ENCODE data around the gene PARD3.

Gene PARD3

DNA sequence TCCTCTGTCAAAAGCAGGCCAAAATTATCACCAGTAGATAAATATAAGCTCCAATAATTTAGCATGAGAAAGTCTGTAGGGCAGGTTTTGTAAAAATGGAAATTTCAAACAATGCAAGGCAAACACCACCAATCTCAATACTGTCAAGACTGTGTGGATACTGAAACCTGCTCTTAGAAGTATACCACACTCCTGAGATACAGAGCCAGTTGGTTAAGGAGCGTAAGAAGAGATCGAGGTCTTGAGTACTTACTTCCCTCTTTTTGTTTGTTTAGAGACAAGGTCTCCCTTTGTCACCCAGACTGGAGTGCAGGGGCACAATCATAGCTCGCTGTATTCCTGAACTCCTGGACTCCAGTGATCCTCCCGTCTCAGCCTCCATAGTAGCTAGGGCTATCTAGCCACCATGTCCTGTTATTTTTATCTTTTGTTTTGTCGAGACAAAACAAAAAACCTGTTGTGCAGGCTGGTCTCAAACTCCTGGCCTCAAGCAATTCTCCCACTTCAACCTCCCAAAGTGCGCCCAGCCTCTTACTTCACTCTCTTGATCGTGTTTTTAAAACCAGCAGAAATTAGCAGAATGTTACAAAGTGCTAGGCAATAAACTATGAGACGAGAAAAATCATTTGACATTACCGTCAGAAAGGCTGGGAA is 205.7 kb downstream of the PARD3 start:
- DNase-seq: no peak

DNA sequence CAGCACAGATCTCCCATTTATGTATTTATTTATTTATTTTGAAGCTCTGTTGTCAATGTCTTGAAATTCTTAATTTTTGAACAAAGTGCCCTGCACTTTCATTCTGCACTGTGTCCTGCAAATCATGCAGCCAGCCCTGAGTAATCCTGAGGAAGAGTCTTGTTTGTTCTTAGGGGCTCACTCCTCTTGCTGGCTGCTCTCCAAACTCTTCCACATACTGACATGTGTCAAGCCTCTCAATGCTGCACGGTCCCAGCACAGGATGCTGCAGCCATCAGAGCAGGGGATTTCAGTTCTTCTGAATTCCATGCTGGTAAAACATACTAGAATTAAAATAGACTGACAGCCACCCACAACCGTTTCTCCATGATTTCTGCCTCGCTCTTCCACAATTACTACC is 207.2 kb downstream of the PARD3 start:
- no peak for DNase-seq

DNA sequence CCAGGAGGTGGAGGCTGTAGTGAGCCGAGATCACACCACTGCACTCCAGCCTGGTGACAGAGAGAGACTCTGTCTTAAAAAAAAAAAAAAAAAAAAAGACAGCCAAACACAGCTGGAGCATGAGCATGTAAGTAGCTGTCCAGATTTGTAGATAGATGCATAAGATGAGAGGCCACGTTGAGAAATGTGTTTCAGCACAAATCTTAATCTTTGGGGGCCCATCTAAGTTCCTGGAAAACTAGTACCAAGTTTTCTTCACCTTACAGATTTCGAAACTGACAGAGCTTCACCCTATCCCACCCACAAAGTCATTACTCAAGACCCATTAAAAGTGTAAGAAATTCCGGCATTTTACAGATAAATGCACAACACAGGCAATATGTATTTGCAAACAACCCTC is 208.2 kb downstream of the PARD3 start:
- DNase-seq: no peak

DNA sequence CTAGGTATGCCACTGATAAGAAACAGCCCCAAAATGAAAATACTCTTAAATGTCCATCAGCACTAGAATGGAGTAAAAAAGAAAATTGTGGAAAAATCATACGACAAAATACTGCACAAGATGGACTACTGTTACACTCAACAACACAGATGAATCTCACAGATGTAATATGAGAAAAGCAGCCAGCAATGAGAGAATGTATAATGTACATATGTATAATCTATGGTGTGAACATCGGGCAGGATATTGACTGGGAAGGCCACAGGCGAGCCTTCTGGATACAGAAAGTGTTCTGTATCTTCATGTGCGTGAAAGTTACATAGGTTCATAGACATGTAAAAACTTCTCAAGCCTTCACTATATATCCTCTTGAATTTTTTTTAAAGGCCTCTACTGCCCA is 212.6 kb downstream of the PARD3 start:
- DNase-seq: no peak

DNA sequence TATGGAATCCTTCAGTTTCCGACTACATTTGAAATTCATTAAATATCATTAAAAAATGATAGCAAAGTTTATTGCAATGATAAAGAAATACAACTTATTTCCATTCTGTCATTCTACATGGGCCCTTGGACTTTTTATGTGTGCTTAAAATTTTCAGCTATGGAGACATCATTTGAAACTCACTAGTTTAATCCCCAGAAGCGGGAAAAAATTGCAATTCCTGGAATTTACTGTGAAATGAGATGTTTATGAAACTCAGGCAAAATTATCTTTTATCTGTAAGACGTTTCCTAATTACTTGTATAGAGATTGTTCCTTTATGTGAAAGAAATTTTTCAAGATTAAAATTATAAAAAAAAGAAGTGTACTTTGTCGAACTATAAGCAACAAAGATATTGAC is 213.4 kb downstream of the PARD3 start:
- no peak for DNase-seq

- DNase-seq: no peak
These were observed 215.9 kb downstream of the PARD3 start for GRCh38 chr10:34599026-34599795.

DNA sequence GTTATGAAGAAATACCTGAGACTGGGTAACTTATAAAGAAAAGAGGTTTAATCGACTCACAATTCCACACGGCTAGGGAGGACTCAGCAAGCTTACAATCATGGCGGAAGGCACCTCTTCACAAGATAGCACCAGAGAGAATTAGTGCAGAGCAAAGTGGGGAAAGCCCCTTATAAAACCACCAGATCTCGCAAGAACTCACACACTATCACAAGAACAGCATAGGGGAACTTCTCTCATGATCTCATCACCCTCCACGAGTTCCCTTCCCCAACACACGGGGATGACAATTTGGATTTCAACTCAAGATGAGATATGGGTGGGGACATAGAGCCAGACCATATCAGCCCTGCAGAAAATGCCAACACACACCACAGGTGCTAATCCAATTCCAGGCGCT is 218.7 kb downstream of the PARD3 start:
- no peak for DNase-seq

DNA sequence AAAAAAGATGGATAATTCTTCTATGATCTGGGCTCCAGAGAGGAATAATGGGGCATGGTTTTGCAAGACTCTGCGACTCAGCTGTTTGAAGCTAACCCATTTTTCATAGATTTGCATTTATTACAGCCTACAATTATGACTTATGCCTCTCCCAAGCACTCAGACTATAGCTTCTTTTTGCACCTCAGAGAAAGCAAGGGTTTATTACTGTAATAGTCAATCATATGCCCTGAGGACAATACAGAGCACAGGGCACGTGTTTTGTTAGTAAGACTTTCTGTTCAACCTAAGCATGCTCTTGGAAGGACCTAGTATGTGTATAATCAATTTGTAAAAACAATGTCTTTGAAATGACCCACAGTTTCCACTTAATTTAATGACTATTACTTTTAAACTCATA is 221.2 kb downstream of the PARD3 start:
- no peak for DNase-seq

DNA sequence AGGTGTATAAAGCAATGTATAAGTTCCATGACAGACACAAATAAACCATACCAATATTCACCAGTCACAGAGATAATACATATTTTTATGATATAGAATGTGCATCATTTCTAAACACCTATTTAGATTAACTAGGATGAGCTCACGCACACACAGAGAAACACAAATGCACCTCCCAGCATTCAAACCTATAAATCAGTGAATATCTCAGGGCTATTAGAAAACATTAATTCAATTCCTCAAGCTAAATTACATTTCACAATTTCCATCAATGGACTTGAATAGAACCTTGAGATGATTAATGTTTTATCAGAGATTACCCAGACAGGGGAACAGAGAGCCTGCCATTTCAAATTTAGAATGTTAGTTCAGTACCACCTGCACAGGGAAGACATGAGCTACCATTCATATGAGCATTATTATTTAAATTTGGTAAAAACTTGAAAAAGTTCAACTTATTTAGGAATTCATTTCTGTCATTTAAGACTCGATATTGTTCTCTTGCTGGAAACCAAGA is 221.7 kb downstream of the PARD3 start:
- DNase-seq: no peak

- DNase-seq: no peak
These were observed 224.3 kb downstream of the PARD3 start for GRCh38 chr10:34590793-34591192.

DNA sequence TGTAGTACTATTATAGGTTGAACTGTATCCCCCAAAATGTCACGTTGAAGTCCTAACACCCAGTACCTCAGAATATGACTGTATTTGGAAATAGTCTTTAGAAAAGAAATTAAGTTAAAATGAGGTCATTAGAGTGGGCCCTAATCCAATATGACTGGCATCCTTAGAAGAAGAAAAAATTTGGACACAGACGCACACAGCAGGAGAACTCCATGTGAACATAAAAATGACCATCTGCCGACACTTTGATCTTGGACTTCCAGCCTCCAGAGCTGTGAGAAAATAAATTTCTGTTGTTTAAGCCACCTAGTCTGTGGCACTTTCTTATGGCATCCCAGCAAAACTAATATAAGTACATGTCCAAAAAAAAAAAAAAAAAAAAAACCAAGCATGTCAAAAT is 225.8 kb downstream of the PARD3 start:
- no peak for DNase-seq

DNA sequence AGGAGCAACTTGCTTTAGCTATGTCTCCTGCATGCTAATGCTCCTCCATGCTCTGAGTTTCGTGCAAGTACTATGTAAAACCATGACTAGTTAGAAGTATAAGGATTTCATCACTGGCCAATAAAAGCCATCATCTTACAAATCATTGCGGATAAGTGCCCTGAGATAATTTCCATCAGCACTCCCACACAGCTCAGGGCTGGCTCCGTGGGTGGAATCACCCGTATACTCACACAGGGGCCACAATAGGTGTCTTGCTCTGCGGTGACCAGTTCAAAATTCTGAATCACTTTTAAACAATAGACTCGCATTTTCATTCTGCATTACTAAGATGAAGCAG is 227.4 kb downstream of the PARD3 start:
- DNase-seq: no peak

- no peak for DNase-seq
These were observed 228.0 kb downstream of the PARD3 start for GRCh38 chr10:34587002-34587679.

- no peak for DNase-seq
These were observed 229.5 kb downstream of the PARD3 start for GRCh38 chr10:34585422-34586112.

- no peak for DNase-seq
These were observed 230.9 kb downstream of the PARD3 start for GRCh38 chr10:34584164-34584563.

- no peak for DNase-seq
These were observed 233.1 kb downstream of the PARD3 start for GRCh38 chr10:34581801-34582532.

DNA sequence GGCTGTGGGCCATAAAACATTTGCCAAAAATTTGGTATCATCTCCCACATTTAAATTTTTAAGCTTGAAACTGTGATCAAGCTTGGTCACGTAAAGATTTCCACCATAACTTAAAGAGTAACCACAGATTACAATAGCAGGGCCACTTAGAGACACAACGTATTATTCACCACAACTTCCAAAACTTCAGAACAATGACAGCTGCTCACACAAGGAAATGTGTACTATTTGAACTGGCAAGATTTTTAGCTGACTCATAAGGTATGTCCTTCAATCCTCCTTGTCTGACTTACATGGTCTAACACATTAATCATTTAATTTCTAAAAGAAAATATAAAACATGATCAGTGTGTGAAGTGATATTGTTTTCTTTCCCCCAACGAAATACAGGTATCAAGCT is 234.5 kb downstream of the PARD3 start:
- no peak for DNase-seq

GRCh38 chr10:34580214-34580613 is 234.9 kb downstream of the PARD3 start:
- DNase-seq: no peak

GRCh38 chr10:34578468-34578867 is 236.6 kb downstream of the PARD3 start:
- DNase-seq: no peak

DNA sequence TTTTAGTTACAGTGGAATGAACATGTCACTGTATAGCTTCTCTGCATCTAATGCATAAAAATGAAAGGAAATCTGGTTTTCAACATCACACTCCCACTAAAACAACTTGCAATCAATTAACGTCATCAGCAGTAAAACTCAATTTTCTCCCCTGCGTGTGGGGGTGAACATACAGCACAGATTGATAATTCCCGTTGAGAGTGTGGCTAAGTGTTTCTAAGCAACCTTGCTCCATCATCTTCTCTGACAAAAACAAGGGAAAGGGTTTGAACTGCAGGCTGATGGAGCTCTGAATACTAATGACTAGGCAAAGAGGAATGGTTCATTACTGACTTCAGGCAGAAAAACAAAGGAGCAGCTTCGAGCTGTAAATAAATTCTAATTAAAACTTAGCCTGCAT is 238.3 kb downstream of the PARD3 start:
- DNase-seq: no peak

DNA sequence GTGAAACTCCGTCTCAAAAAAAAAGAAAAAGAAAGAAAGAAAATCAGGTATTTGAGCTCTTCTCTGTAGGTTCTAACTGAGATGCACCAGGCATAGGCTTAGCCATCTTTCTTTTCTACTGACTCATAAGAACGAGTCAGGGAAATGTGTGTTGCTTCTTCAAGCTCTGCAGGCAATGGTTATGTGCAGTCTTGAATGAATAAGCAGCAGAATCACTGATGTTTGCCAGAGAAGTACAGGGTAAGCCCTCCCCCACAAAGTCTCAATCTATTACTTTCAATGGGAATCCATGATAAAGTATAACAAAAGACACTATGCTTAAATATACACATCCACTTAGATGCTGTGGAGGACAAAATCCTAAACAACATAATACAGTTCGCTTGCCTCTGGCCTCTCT is 239.2 kb downstream of the PARD3 start:
- no peak for DNase-seq

GRCh38 chr10:34574353-34574934 is 240.7 kb downstream of the PARD3 start:
- no peak for DNase-seq

All from SHP77 treated with DMSO at 0.1 percent for 48 hours (cell line).